Hepatocyte (in vitro differentiated cells): ENCODE measurements around the gene ASTE1. TPM values are rescaled to one million over a fixed set of nuclear protein-coding genes. Genes with fewer than 3 reads are reported as not detected.

Experiments used
- DNase-seq: peaks from one replicate; pipeline ENCODE4 v3.0.0-alpha.2; 2016; ENCODE audit warnings: low spot score
- H2AFZ ChIP-seq: fragments of 200-600 bp; sonication (generic); 2 replicates; pipeline ENCODE4 v1.6.0; 2016; ENCODE audit warnings: antibody characterized with exemption, mild to moderate bottlenecking
- H3K27ac ChIP-seq: fragments of 200-600 bp; sonication (generic); 2 replicates; pipeline ENCODE4 v1.5.1; 2016; ENCODE audit warnings: mild to moderate bottlenecking
- H3K27me3 ChIP-seq: fragments of 200-600 bp; sonication (generic); 2 replicates; pipeline ENCODE4 v1.6.1; 2016
- H3K36me3 ChIP-seq: fragments of 200-600 bp; sonication (generic); replicated peaks from 2 replicates; pipeline ENCODE4 v1.5.1; 2016; ENCODE audit warnings: low read depth; ENCODE audit not compliant: insufficient read depth
- H3K4me1 ChIP-seq: fragments of 200-600 bp; sonication (generic); 2 replicates; pipeline ENCODE4 v1.5.1; 2016; ENCODE audit warnings: mild to moderate bottlenecking, moderate library complexity; ENCODE audit not compliant: insufficient read depth
- H3K4me2 ChIP-seq: fragments of 200-600 bp; sonication (generic); 2 replicates; pipeline ENCODE4 v1.6.0; 2016
- H3K4me3 ChIP-seq: fragments of 200-600 bp; sonication (generic); 2 replicates; pipeline ENCODE4 v1.5.1; 2016; ENCODE audit warnings: mild to moderate bottlenecking
- H3K79me2 ChIP-seq: fragments of 200-600 bp; sonication (generic); 2 replicates; pipeline ENCODE4 v1.6.0; 2017; ENCODE audit warnings: mild to moderate bottlenecking
- H3K9me2 ChIP-seq: fragments of 200-600 bp; sonication (generic); replicated peaks from 2 replicates; pipeline ENCODE4 v1.6.0; 2017; ENCODE audit warnings: mild to moderate bottlenecking; ENCODE audit not compliant: insufficient read depth
- H3K9me3 ChIP-seq: fragments of 200-600 bp; sonication (generic); 2 replicates; pipeline ENCODE4 v1.5.1; 2016; ENCODE audit warnings: low read depth, mild to moderate bottlenecking
- H4K20me1 ChIP-seq: fragments of 200-600 bp; sonication (generic); 2 replicates; pipeline ENCODE4 v1.6.0; 2016; ENCODE audit warnings: mild to moderate bottlenecking; ENCODE audit not compliant: insufficient read depth, poor library complexity, severe bottlenecking
- CTCF ChIP-seq: fragments of 200-600 bp; sonication (generic); IDR thresholded peaks from 2 replicates; pipeline ENCODE4 v1.5.1; 2016; ENCODE audit warnings: antibody characterized with exemption, mild to moderate bottlenecking; ENCODE audit not compliant: poor library complexity
- EZH2 ChIP-seq: fragments of 200-600 bp; sonication (generic); IDR thresholded peaks from 2 replicates; pipeline ENCODE4 v1.6.1; 2016; ENCODE audit warnings: antibody characterized with exemption, mild to moderate bottlenecking, borderline replicate concordance
- EZH2phosphoT487 ChIP-seq: fragments of 200-600 bp; sonication (generic); IDR thresholded peaks from one replicate; pipeline ENCODE4 v1.6.1; 2018; ENCODE audit warnings: antibody characterized with exemption, mild to moderate bottlenecking, low read depth, moderate library complexity; ENCODE audit not compliant: unreplicated experiment, severe bottlenecking
- WGBS: methylation state at CpG from one replicate; pipeline ENCODE4 v1.1.6; 2016; ENCODE audit warnings: low lambda C conversion rate; ENCODE audit errors: missing lambda C conversion rate; 5-methylcytosine and 5-hydroxymethylcytosine counted together
- polyA plus RNA-seq: library from polyadenylated mRNA; unstranded; fragments of >200 nt; fragmentation: Nextera tagmentation; extraction: Ambion mirVana; gene quantifications from 2 replicates; pipeline ENCODE4 v1.2.1, GENCODE V29; 2016
- total RNA-seq: library from RNA; depleted of rRNA; stranded (reverse); fragments of >200 nt; gene quantifications from 2 replicates; pipeline ENCODE4 v1.2.3, GENCODE V29; 2014

ASTE1 gene
- total and polyA plus RNA-seq, 2 experiments from 2014 or later, result 5.1 to 5.3 TPM

- no peaks in the 10 kb centered on the region for H3K9me2 ChIP-seq
- no peaks in the 10 kb centered on the region for H4K20me1 ChIP-seq
- H3K4me2 ChIP-seq, result no peak overlapping the region
- no peaks in the 10 kb centered on the region for H3K27me3 ChIP-seq
- no peak overlapping the region for H3K4me3 ChIP-seq
- no peaks in the 10 kb centered on the region for H3K36me3 ChIP-seq
- H3K27ac ChIP-seq, result no peak overlapping the region
- H2AFZ ChIP-seq, result no peak overlapping the region
- TF ChIP-seq CTCF, result peak; percentile 60
- TF ChIP-seq EZH2phosphoT487, result no peak
- no peak for TF ChIP-seq EZH2
- H3K9me3 ChIP-seq, result no peaks in the 10 kb centered on the region
- no peaks in the 10 kb centered on the region for H3K79me2 ChIP-seq
- H3K4me1 ChIP-seq, result no peaks in the 10 kb centered on the region
- WGBS, result 13% methylated on average over 1 of the region's 1 CpG
- DNase-seq, result peak; percentile 45
Measured at GRCh38 chr3:131033480-131034080, 7.0 kb upstream of the ASTE1 start.

- H3K9me2 ChIP-seq, result no peaks in the 10 kb centered on the region
- TF ChIP-seq EZH2 (no peak), CTCF (no peak), EZH2phosphoT487 (no peak)
- H3K4me3 ChIP-seq, result no peak overlapping the region
- no peak overlapping the region for H2AFZ ChIP-seq
- H3K79me2 ChIP-seq, result no peaks in the 10 kb centered on the region
- no peaks in the 10 kb centered on the region for H4K20me1 ChIP-seq
- no peaks in the 10 kb centered on the region for H3K27me3 ChIP-seq
- H3K4me1 ChIP-seq, result peaks cover 4% of the 10 kb centered on the region
- DNase-seq, result no peak
- H3K36me3 ChIP-seq, result no peaks in the 10 kb centered on the region
- no peak overlapping the region for H3K4me2 ChIP-seq
- H3K27ac ChIP-seq, result no peak overlapping the region
- WGBS, result 61% methylated on average over 3 of the region's 3 CpGs
- no peaks in the 10 kb centered on the region for H3K9me3 ChIP-seq
Measured at GRCh38 chr3:131031660-131032059, 5.0 kb upstream of the ASTE1 start.

GRCh38 chr3:131028844-131029243, 2.2 kb upstream of the ASTE1 start:
- Histone ChIP-seq H3K27ac (no peak overlapping the region), H3K27me3 (no peaks in the 10 kb centered on the region), H3K79me2 (no peaks in the 10 kb centered on the region), H3K4me1 (peaks cover 14% of the 10 kb centered on the region), H3K4me2 (no peak overlapping the region), H3K36me3 (no peaks in the 10 kb centered on the region), H3K4me3 (no peak overlapping the region), H3K9me2 (no peaks in the 10 kb centered on the region), H4K20me1 (no peaks in the 10 kb centered on the region), H2AFZ (no peak overlapping the region), H3K9me3 (no peaks in the 10 kb centered on the region)
- TF ChIP-seq CTCF (no peak), EZH2 (no peak), EZH2phosphoT487 (no peak)
- 92% methylated on average over 3 of the region's 3 CpGs for WGBS
- no peak for DNase-seq
